HepG2 (cell line): ENCODE data around the gene KIF3A. TPM values are rescaled to one million over a fixed set of nuclear protein-coding genes. Genes with fewer than 3 reads are reported as not detected.

Experiments used
- AKNA ChIP-seq: sonication (generic); formaldehyde crosslinking; IDR thresholded peaks from 2 replicates; pipeline ENCODE4 v1.4.0; 2020; ENCODE audit warnings: missing genetic modification reagents, borderline replicate concordance
- BHLHE40 ChIP-seq: IDR thresholded peaks from 2 replicates; pipeline ENCODE4 v1.6.1; 2011; ENCODE audit warnings: low read length, improper control_type of control experiment
- BRCA1 ChIP-seq: sonication (generic); formaldehyde crosslinking; IDR thresholded peaks from 2 replicates; pipeline ENCODE4 v1.4.0; 2020; ENCODE audit warnings: missing genetic modification reagents
- IKZF5 ChIP-seq: IDR thresholded peaks from 2 replicates; pipeline ENCODE4 v1.6.1; 2018; ENCODE audit warnings: missing genetic modification reagents, mild to moderate bottlenecking, missing compliant biosample characterization
- JARID2 ChIP-seq: sonication (generic); formaldehyde crosslinking; IDR thresholded peaks from 2 replicates; pipeline ENCODE4 v1.8.1; 2023; ENCODE audit warnings: missing genetic modification reagents, inconsistent platforms; ENCODE audit not compliant: insufficient replicate concordance
- KMT2B ChIP-seq: IDR thresholded peaks from 2 replicates; pipeline ENCODE4 v1.6.1; 2016; ENCODE audit warnings: missing genetic modification reagents, missing compliant biosample characterization
- MAF1 ChIP-seq: sonication (generic); formaldehyde crosslinking; IDR thresholded peaks from 2 replicates; pipeline ENCODE4 v1.5.0; 2020; ENCODE audit warnings: missing genetic modification reagents, borderline replicate concordance
- NFKB2 ChIP-seq: sonication (generic); formaldehyde crosslinking; IDR thresholded peaks from 2 replicates; pipeline ENCODE4 v1.4.0; 2020; ENCODE audit warnings: missing genetic modification reagents, borderline replicate concordance
- ZNF142 ChIP-seq: sonication (generic); formaldehyde crosslinking; IDR thresholded peaks from 2 replicates; pipeline ENCODE4 v1.4.0; 2020; ENCODE audit warnings: missing genetic modification reagents
- ZNF225 ChIP-seq: sonication (generic); formaldehyde crosslinking; IDR thresholded peaks from 2 replicates; pipeline ENCODE4 v1.4.0; 2020; ENCODE audit warnings: mild to moderate bottlenecking, missing genetic modification reagents
- ZNF354B ChIP-seq: sonication (generic); formaldehyde crosslinking; IDR thresholded peaks from 2 replicates; pipeline ENCODE4 v1.8.0; 2022; ENCODE audit warnings: mild to moderate bottlenecking, missing genetic modification reagents
- ZNF589 ChIP-seq: sonication (generic); formaldehyde crosslinking; conservative IDR thresholded peaks from 2 replicates; pipeline ENCODE4 v1.8.0; 2022; ENCODE audit warnings: mild to moderate bottlenecking, moderate library complexity, missing genetic modification reagents
- ZNF616 ChIP-seq: sonication (generic); formaldehyde crosslinking; IDR thresholded peaks from 2 replicates; pipeline ENCODE4 v1.5.0; 2020; ENCODE audit warnings: low read depth, mild to moderate bottlenecking, missing genetic modification reagents
- ZSCAN5A ChIP-seq: sonication (generic); formaldehyde crosslinking; IDR thresholded peaks from 2 replicates; pipeline ENCODE4 v1.8.0; 2022; ENCODE audit warnings: mild to moderate bottlenecking, missing genetic modification reagents, borderline replicate concordance
- polyA plus RNA-seq, 8 experiments: library from polyadenylated mRNA; depleted of rRNA in 3 of 8; stranded (reverse) in 7 of 8; unstranded in 1 of 8; fragments of >200 nt; fragmentation: Illumina TruSeq in 4 of 8; extraction: Trizol in 4 of 8; gene quantifications; 2 replicates each; pipeline versions ENCODE4 v1.2.1 to v1.2.3, GENCODE V29; 2011 to 2016; ENCODE audit warnings: low read depth in 4 of 8, missing spikeins in 1 of 8, mixed read lengths in 1 of 8; ENCODE audit not compliant: insufficient read depth in 1 of 8
- total RNA-seq, 5 experiments: library from RNA; depleted of rRNA; stranded (reverse); fragments of >200 nt; fragmentation: Illumina TruSeq; extraction: Trizol; gene quantifications; 2 replicates each; pipeline ENCODE4 v1.2.3, GENCODE V29; 2016; ENCODE audit warnings: low read depth in 1 of 5

Gene KIF3A
- total and polyA plus RNA-seq, 2 of the 13 experiments (the other 11 are each of a cell fraction or from before 2014, with no cell fraction given) = 2.3 to 8.4 TPM

GRCh38 chr5:132736853-132737833 lies at the start of gene KIF3A (continued):
- no peak for TF ChIP-seq ZNF354B (CRISPR knock-in tag)
- peak; percentile 64; the same call in 1 of the 2 replicates for TF ChIP-seq BRCA1 (CRISPR knock-in tag)
- no peak for TF ChIP-seq ZNF589
- TF ChIP-seq NFKB2 (CRISPR knock-in tag) = peak; percentile 90; the same call in 1 of the 2 replicates
- TF ChIP-seq KMT2B (CRISPR knock-in tag) = peak; percentile 27; the same call in 1 of the 2 replicates
- TF ChIP-seq ZNF225 (CRISPR knock-in tag) = peak; percentile 78; the same call in 1 of the 2 replicates
- TF ChIP-seq JARID2 (CRISPR knock-in tag) = peak; percentile 59
- TF ChIP-seq ZNF142 (CRISPR knock-in tag) = no peak
- no peak for TF ChIP-seq ZSCAN5A
- peak; percentile 57; the same call in 1 of the 2 replicates for TF ChIP-seq IKZF5 (CRISPR knock-in tag)
- TF ChIP-seq AKNA = no peak
- no peak for TF ChIP-seq BHLHE40
- no peak for TF ChIP-seq ZNF616 (CRISPR knock-in tag)
- TF ChIP-seq MAF1 (CRISPR knock-in tag) = no peak
